H4 (cell line): ENCODE results near the gene PRAMEF25. TPM values are rescaled to one million over a fixed set of nuclear protein-coding genes. Genes with fewer than 3 reads are reported as not detected.
"Not testable (repeated sequence)": the region's sequence is repeated elsewhere in the genome, so short reads cannot be mapped to it uniquely, and the experiment has no call there.

Experiments used
- DNase-seq: peaks from one replicate; pipeline ENCODE4 v3.0.0-alpha.2; 2015; ENCODE audit warnings: low spot score
- total RNA-seq: library from RNA; depleted of rRNA; stranded (reverse); fragments of >200 nt; shearing (Covaris generic); gene quantifications from 2 replicates; pipeline ENCODE4 v1.2.3, GENCODE V29; 2014; rRNA removed

The PRAMEF25 gene
- total RNA-seq = not detected in 2 replicates

- not testable (repeated sequence) for DNase-seq
Measured at GRCh38 chr1:13070474-13070873, at the start of gene PRAMEF25. PRAMEF25 (plus strand) TSS chr1:13070774; CDS start chr1:13073694, 2,920 bp downstream.

GRCh38 chr1:13056475-13056874, 14.1 kb upstream of the PRAMEF25 start, which contains the start of gene PRAMEF27:
PRAMEF27 (minus strand) TSS chr1:13056575; CDS start chr1:13053659, 2,916 bp downstream.
- not testable (repeated sequence) for DNase-seq

DNA sequence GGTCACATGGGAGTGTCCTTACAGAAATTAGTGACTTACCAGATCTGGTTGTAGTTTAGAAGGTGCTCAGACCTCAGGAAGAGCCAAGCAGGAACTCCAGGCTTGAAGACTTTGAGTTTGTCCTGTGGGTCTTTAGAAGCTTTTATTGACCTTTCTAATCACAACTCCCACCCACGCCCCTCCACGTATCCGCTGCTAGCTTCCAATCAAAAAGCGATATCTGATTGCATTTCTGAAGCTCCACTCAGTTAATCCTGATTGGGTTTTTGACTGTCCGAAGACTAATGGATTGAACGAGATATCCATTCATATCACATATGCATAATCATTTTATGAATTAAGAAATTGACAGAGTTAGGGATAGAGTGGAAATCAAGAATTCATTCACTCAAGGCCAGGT, 46.2 kb downstream of the PRAMEF25 start, which contains the start of gene HNRNPCL2:
Gene HNRNPCL2, minus strand, starts transcription at position 101 of the 400 bp plus-strand sequence. CDS start 454 bp downstream, outside the sequence.
- DNase-seq = not testable (repeated sequence)

Other genes with a start within 250 kb of the PRAMEF25 start
- not detected in 2 replicates for gene PRAMEF11, start 239.4 kb upstream of the PRAMEF25 start, total RNA-seq
- gene HNRNPCL1, start 222.1 kb upstream of the PRAMEF25 start, total RNA-seq = not detected in 2 replicates
- gene PRAMEF2, start 213.7 kb upstream of the PRAMEF25 start, total RNA-seq = not detected in 2 replicates
- gene PRAMEF4, start 184.6 kb upstream of the PRAMEF25 start, total RNA-seq = not detected in 2 replicates
- gene PRAMEF10, start 172.5 kb upstream of the PRAMEF25 start, total RNA-seq = not detected in 2 replicates
- not detected in 2 replicates for gene PRAMEF7, start 154.2 kb upstream of the PRAMEF25 start, total RNA-seq
- gene PRAMEF6, start 123.2 kb upstream of the PRAMEF25 start, total RNA-seq = not detected in 2 replicates
- gene PRAMEF27, start 14.2 kb upstream of the PRAMEF25 start, total RNA-seq = not detected in 2 replicates
- gene HNRNPCL3, start 10.0 kb upstream of the PRAMEF25 start, total RNA-seq = not detected in 2 replicates
- gene HNRNPCL2, start 46.1 kb downstream of the PRAMEF25 start, total RNA-seq = not detected in 2 replicates
- not detected in 2 replicates for gene PRAMEF26, start 85.2 kb downstream of the PRAMEF25 start, total RNA-seq
- gene HNRNPCL4, start 94.9 kb downstream of the PRAMEF25 start, total RNA-seq = not detected in 2 replicates
- not detected in 2 replicates for gene PRAMEF9, start 101.1 kb downstream of the PRAMEF25 start, total RNA-seq
- not detected in 2 replicates for gene PRAMEF13, start 130.6 kb downstream of the PRAMEF25 start, total RNA-seq
- gene PRAMEF18, start 155.4 kb downstream of the PRAMEF25 start, total RNA-seq = not detected in 2 replicates
- not detected in 2 replicates for gene PRAMEF5, start 183.4 kb downstream of the PRAMEF25 start, total RNA-seq
- gene PRAMEF8, start 214.4 kb downstream of the PRAMEF25 start, total RNA-seq = not detected in 2 replicates
- gene PRAMEF33, start 232.8 kb downstream of the PRAMEF25 start, total RNA-seq = not detected in 2 replicates
- gene PRAMEF15, start 244.8 kb downstream of the PRAMEF25 start, total RNA-seq = not detected in 2 replicates